ENCODE results near the gene SUCNR1.
"Not testable (repeated sequence)": the region's sequence is repeated elsewhere in the genome, so short reads cannot be mapped to it uniquely, and the experiment has no call there.

Gene SUCNR1

GRCh38 chr3:151925876-151926275, 52.4 kb downstream of the SUCNR1 start:
- H3K4me3 ChIP-seq (ENCODE audit: low read length) = no peak overlapping the region
- DNase-seq (ENCODE audit: low read depth, low spot score) = no peak

- no peak overlapping the region for H3K4me3 ChIP-seq (ENCODE audit: low read length)
- no peak for DNase-seq (ENCODE audit: low read depth, low spot score)
These were observed 53.5 kb downstream of the SUCNR1 start for GRCh38 chr3:151926956-151927355.

GRCh38 chr3:151927915-151928525, 54.6 kb downstream of the SUCNR1 start:
- not testable (repeated sequence) for DNase-seq (ENCODE audit: low read depth, low spot score); H3K4me3 ChIP-seq (ENCODE audit: low read length)

- H3K4me3 ChIP-seq (ENCODE audit: low read length) = no peak overlapping the region
These were observed 57.7 kb downstream of the SUCNR1 start for GRCh38 chr3:151931171-151931570.

GRCh38 chr3:151933234-151933853, 59.9 kb downstream of the SUCNR1 start:
- no peak overlapping the region for H3K4me3 ChIP-seq (ENCODE audit: low read length)

More at GRCh38 chr3:151931171-151931570, 57.7 kb downstream of the SUCNR1 start:
- no peak for DNase-seq (ENCODE audit: low read depth, low spot score)

More at GRCh38 chr3:151933234-151933853, 59.9 kb downstream of the SUCNR1 start:
- DNase-seq (ENCODE audit: low read depth, low spot score) = no peak

Measured in Jurkat, Clone E6-1 (cell line).